SKM-1 treated with dmso at 0.1 percent for 144 hours (cell line): ENCODE results near the gene OR10V1.
"Not testable (repeated sequence)": the region's sequence is repeated elsewhere in the genome, so short reads cannot be mapped to it uniquely, and the experiment has no call there.

Experiments
- DNase-seq: peaks from one replicate; lab custom pipeline; 2025; ENCODE audit not compliant: unreplicated experiment; lab: John Stamatoyannopoulos, UW

The OR10V1 gene

DNA sequence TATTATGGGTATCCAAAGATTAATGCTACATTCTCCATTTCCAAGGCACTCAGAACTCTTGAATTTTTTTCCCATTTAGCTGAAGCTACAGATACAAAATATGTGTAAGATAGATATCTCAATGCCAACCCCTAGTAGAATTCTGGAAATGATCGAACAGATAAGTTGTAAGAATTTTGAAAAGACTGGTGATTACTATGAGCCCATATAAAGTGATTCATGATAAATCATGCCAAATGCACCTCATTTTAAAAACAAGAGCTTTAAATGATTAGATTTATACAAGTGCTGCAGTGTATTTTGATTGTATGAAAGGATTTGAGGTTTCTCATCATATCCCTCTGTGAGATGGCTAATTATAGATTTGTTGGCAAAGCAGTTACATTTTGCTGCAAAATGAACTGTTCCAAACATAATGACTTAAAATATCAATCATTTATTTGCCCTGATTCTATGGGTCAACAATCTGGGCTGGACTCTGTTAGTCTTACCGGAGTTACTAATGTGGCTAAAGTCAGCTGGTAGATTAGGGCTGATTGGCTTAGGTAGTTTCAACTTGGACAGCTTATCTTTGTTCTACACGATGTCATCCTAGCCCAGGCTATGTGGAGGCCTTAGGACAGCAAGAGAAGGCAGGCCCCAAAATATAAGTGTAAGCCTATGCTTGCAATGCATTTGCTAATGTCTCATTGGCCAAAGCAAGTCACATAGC is 3.4 kb downstream of the OR10V1 start:
- no peak for DNase-seq

DNA sequence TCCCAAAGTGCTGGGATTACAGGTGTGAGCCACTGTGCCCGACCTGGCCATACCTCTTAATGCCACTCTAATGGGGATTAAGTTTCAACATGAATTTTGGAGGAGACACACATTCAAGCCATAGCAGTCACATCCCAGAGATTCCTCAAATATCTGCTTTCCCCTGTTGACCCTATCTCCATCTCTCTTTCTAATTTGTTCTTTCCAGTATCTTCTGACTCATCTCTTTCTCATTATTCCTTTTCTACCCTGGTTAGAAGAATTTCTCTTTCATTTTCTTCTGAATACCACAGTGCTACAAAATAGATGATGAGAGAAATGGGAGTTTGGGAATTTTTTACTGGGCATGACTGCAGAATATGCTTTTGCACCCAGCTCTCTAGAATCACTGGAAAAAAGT is 5.1 kb downstream of the OR10V1 start:
- DNase-seq, result no peak

DNA sequence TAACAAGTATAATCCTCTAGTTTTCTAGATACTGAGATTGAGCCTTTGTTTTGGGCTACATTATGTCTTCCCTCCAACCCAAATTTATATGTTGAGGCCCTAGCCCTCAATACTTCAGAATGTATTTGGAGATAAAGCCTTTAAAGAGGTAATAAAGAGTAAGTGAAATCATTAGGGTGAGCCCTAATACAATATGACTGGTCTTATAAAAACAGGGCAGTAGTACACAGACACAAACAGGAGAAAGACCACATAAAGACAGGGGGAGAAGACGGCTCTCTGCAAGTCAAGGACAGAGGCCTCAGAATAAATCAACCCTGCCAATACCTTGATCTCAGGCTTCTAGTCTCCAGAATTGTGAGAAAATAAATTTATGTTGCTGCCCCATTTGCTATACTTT is 6.3 kb downstream of the OR10V1 start:
- DNase-seq, result no peak

DNA sequence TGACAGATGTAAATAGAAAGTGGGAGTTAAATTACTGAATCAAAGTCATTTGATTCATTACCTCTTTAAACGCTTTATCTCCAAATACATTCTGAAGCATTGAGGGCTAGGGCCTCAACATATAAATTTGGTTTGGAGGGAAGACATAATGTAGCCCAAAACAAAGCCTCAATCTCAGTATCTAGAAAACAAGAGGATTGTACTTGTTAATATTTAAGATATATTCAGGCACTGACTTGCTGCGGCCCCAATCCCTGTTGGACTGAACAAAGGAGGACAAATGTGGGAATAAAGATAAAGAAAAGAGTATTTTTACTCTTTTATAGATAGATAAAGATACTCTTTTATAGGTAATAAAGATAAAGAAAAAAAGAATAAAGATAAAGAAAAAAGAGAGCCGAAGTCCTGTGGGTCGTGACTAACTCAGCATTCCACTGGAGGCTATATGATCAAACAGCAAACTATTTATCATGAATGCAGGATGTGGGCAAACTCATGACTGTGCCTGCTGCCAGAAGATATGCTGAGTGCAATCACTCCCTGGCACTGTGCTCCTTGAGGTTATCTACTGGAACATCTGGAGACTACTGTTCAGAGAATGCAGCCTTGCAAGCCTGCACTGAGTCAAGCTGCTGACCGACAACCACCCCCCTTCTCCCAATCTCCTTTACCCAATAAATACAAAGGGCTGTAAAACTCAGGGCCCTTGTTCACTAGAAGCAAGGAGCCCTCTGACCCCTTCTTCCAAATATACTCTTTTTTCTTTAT is 6.9 kb downstream of the OR10V1 start:
- no peak for DNase-seq

DNA sequence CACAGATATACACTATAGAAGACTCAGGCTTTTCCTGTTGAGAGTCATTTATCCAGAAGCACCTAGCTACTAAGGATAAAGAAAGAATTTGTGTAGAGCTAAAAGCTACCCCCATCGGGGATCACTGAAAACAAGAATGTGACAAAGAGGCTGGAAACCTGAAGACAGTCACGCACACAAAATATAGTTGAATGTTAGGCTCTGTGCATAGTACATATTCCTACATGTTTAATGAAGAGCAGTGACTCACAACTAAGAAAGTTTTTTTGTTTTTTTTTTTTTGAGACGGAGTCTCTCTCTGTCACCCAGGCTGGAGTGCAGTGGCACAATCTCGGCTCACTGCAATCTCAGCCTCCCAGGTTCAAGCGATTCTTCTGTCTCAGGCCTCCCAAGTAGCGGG is 8.4 kb downstream of the OR10V1 start:
- no peak for DNase-seq

DNA sequence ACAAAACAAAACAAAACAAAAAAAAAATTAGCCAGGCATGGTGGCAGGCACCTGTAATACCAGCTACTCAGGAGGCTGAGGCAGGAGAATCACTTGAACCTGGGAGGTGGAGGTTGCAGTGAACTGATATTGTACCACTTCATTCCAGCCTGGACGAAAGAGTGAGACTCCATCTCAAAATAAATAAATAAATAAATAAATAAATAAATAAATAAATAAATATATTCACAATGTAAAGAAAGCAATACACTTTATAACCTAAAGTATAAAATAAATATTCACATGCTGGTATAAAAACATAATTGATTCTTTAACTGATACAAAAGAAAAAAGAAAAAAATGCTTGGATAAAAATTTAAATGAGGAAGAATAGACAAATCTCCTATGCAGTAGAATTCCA is 10.1 kb downstream of the OR10V1 start:
- not testable (repeated sequence) for DNase-seq

DNA sequence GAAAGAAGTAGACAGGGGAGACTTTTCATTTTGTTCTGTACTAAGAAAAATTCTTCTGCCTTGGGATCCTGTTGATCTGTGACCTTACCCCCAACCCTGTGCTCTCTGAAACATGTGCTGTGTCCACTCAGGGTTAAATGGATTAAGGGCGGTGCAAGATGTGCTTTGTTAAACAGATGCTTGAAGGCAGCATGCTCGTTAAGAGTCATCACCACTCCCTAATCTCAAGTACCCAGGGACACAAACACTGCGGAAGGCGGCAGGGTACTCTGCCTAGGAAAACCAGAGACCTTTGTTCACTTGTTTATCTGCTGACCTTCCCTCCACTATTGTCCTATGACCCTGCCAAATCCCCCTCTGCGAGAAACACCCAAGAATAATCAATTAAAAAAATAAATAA is 13.5 kb downstream of the OR10V1 start:
- DNase-seq, result not testable (repeated sequence)

DNA sequence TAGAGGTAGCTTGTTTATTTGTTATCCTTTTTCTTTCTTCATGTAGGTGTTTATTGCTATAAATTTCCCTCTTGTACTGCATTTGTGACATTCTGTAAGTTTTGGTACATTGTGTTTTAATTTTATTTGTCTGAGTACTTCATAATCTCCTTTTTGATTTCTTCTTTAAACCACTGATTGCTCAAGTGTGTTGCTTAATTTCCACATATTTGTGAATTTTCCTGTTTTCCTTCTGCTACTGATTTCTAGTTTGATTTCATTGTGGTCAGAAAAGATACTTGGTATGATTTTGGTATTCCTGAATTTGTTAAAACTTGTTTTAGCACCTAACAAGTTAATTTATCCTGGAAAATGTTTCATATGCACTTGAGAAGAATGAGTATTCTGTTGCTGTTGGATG is 15.1 kb downstream of the OR10V1 start:
- DNase-seq, result no peak

DNA sequence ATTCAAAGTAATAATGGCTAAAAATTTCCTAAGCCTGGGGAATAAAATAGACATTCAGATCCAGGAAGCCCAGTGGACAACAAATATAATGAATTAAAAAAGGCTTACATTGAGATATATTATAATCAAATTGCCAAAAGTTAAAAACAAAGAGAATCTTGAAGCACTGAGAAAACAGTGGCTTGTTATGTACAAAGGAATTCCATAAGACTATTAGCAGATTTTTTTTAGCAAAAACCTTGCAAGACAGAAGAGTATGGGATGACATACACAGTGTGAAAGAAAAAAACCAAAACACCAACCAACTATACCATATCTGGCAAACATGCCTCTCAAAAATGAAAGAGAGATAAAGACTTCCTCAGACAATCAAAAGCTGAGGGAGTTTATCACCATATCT is 20.7 kb downstream of the OR10V1 start:
- DNase-seq, result no peak

DNA sequence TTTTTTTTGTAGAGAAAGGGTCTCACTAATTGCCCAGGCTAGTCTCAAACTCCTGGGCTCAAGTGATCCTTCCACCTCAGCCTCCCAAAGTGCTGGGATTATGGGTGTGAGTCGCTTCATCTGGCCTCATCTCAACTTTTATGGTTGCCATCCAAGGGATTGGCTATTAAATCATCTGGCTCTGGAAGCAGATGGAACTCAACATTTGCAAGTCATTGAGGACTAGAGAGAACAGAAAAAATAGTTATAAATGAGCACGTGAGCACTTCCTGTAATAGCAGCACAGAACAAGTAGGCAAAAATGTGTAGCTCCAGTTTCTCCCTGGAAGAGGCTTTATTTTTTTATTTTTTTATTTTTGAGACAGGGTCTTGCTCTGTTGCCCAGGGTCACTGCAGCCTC is 22.5 kb downstream of the OR10V1 start:
- no peak for DNase-seq

DNA sequence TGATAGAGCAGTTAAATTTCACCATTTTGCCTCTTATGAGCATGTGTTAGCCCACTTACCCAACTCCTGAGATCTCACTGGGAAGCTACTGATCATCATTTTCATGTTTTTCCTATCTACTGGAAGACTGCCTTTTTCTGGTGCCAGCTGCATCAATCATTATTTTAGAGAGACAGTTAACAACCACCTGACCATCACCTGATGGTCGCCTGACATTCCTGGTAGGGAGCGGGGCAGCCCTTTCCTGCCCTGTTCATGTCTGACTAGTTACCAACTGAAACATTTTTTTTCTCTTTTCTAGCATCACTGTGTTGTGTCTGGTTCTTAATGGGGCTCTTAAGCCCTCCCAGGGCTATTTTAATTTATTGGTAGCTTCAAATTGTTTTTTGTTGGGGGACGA is 24.6 kb downstream of the OR10V1 start:
- no peak for DNase-seq

DNA sequence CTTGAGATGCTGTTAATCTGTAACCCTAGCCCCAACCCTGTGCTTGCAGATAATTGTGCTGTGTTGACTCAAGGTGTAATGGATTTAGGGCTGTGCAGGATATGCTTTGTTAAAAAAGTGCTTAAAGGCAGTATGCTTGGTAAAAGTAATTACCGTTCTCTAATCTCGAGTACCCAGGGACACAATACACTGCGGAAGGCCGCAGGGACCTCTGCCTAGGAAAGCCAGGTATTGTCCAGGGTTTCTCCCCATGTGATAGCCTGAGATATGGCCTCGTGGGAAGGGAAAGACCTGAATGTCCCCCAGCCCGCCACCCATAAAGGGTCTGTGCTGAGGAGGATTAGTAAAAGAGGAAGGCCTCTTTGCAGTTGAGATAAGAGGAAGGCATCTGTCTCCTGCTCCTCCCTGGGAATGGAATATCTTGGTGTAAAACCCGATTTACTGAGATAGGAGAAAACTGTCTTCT is 32.4 kb downstream of the OR10V1 start:
- DNase-seq, result not testable (repeated sequence)

DNA sequence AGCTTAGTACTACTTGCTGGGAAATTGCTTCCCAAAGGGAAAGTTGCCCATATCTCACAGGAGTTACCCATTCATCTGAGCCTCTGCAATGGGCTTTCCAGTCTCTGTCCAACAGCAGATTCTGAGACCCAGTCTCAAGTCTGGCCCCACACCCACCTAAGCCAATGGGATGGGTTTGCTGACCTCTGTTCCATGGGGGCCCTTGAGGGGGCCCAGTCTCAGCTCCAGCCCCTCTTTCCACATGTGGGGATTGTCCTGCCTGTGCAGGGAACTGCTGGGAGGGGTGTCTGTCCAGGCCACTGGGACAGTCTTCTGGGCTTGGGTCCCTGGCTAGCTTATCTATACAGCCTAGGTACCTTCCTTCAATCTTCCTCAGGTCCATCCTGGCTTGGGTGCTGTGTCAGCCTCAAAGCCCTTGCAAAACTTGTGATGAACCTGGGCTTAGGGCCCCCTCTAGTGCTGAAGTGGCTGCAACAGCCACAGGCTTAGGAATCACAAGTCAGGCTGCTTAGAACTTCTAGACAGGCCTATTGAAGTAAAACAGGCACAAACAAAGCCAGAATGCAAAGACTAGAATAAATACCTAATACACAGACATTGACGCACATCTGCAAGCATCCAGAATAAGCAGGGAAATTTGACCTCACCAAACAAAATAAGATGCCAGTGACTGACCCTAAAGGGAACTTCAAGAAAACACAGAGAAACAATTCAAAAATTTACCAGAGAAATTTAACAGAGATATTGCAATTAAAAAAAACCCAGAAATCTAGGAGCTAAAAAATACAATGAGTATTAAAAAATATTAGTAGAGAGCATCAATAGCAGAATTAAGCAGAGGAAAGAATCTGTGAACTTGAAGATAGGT is 33.1 kb downstream of the OR10V1 start:
- peak; percentile 67 for DNase-seq

DNA sequence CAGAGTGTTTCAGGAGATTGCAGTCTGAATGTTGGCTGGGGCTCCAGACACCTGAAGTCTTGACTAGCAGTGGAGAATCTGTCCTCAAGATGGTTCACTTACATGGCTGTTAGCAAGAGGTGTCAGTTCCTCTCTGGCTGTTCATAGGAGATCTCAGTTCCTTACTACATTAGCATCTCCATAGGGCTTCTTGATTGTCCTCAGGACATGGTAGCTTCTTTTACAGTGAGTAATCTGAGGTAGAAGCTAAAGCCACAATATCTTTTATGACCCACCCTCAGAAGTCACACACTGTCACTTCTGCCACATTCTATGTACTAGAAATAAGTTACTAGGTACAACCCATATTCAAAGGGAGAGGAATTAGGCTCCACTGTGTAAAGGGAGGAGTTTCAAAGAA is 34.3 kb downstream of the OR10V1 start:
- DNase-seq, result no peak

DNA sequence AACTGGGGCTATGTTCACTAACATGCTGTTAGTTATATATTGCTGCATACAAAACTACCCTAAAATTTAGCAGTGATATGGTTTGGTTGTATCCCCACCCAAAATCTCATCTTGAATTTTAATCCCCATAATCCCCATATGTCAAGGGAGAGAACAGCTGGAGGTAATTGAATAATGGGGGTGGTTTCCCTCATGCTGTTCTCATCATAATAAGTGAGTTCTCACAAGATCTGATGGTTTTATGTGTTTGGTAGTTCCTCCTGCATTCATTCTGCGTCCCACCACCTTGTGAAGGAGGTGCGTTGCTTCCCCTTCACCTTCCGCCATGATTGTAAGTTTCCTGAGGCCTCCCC is 34.9 kb downstream of the OR10V1 start:
- DNase-seq, result no peak

DNA sequence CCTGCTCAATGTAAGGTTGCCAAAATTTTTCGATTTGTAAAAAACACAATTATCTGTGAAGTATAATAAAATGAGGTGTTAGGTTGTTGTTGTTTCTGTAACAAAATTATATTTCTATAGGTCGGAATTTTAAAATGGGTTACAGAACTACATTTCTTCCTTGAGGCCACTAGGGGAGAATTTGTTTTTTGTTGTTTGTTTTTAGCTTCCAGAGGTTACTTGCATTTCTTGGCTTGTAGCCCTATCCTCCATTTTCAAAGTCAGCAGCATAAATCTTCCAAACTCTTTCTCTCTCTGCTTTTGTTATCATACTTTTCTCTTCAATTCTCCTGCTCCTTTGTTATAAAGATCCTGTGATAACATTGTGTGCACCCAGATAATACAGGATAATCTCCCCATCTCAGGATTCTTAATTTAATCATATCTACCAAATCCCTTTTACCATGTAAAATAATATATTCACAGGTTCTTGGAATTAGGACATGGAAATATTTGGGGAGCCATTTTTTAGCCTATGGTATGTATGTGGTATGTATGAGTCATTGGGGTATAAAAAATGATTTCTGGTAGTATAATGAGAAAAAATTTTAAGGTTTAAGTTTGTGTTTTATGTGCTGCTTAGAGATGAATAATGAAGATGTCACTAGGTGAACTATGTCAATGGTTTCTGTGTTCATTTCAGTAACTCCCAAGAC is 35.4 kb downstream of the OR10V1 start:
- no peak for DNase-seq

DNA sequence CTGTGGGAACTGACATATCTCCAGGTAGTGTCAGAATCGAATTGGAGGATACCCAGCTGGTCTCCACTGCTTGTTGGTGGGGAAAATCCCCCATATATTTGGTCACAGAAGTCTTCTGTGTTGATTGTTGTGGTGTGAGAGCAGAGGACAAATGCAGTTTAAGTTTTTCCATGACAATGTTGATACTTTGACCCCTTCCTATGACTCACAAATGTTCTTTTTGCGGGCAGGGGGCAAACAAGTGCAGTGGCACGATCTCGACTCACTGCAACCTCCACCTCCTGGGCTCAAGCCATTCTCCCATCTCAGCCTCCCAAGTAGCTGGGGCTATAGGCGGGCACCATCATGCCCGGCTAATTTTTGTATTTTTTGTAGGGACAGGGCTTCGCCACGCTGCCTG is 37.4 kb downstream of the OR10V1 start:
- no peak for DNase-seq

DNA sequence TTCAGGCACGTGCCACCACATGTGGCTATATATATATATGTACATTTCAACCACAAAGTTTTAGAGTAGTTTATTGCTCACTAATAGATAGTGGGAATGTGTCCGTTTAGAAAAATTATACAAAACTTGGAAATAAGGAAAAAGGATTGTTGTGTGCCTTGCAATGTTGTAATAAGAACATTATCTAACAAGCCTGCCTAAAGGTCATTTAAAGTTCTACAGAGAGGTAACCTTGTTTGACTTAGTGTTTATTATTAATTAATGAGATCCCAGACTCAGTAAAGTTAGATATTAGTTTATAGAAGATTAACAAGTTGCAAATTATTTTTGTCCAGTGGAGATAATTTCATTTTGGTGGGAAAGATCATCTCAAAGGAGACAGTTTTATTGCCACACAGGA is 39.4 kb downstream of the OR10V1 start:
- no peak for DNase-seq

DNA sequence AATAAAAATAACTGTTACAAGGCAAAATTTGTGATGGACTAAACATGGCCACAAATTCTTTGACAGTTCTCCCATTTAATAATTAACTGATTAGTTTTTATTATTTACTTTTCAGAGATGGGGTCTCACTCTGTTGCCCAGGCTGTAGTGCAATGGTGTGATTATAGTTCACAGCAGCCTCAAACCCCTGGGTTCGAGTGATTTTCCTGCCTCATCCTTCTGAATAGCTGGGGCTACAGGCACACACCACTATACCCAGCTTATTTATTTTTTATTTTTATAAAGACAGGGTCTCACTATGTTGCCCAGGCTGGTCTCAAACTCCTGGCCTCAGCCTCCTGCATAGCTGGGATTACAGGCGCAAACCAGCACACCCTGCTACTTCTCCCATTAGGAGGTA is 40.4 kb downstream of the OR10V1 start:
- no peak for DNase-seq

DNA sequence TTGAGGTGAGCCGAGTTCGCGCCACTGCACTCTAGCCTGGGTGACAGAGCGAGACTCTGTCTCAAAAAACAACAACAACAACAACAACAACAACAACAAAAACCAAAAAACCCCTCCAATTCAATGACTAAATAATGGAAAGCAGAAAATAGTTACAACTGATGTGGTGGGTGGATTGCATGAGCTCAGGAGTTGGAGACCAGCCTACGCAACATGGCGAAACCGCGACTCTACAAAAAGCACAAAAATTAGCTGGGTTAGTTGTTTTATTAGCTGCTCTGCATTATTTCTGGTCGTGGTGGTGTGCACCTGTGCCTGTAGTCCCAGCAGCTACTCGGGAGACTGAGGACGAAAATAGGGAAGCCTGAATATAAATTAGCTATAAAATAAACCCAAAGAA is 42.2 kb downstream of the OR10V1 start:
- no peak for DNase-seq

DNA sequence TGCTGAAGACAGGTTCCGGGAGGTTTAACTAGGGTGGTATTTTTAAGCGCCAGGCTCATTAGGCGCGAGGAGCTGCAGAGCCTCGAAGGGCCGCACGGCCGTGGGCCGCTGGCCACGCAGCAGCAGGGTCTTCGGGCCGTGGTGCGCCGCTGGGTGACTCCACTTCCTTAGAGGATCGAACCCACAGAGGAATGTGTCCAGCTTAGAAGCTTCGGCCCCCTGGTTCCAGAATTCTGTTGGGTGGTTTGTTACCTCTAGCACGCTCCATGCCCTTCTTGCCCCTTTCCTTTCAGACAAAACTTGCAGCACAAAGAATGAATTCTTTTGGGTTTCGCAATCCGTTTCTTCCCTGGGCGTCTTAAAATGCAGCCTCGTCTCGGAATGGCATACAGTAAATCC is 44.0 kb downstream of the OR10V1 start:
- peak; percentile 30 for DNase-seq
